COR-L47 (cell line): ENCODE data around the gene GNPTAB.

ENCODE experiments used
- DNase-seq: peaks from one replicate; lab custom pipeline; 2025; lab: John Stamatoyannopoulos, UW

Gene GNPTAB

GRCh38 chr12:101696251-101697196, 134.2 kb downstream of the GNPTAB start:
- no peak for DNase-seq

- DNase-seq, result no peak
These were observed 135.1 kb downstream of the GNPTAB start for GRCh38 chr12:101695706-101696105.
